ENCODE results near the gene CPE.
"Not testable (repeated sequence)": the region's sequence is repeated elsewhere in the genome, so short reads cannot be mapped to it uniquely, and the experiment has no call there.

The CPE gene

GRCh38 chr4:165378745-165379677 is at the start of gene CPE:
Gene CPE (plus strand): TSS chr4:165379008. CDS start chr4:165379222, 214 bp downstream.
- DNase-seq (ENCODE audit: low read depth): peak; percentile 27

DNA sequence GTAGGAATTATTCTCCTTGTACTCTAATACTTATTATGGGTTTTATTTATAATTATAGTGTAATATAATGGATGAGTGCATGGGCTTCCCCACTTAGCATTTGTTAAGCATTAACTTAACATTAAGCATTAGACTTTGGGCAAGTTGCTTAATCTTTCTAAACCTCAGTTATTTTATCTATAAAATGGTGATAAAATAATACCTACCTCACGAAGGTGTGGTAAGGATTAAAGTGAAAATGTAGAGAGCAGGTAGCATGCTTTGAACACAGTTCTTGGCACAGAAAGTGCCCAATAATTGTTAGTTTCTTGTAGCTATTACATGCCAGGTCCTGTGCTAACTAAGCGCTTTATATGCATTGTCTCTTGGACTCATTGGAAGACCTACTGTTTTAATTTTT is 48.7 kb upstream of the CPE start:
- no peak for DNase-seq (ENCODE audit: low read depth)

DNA sequence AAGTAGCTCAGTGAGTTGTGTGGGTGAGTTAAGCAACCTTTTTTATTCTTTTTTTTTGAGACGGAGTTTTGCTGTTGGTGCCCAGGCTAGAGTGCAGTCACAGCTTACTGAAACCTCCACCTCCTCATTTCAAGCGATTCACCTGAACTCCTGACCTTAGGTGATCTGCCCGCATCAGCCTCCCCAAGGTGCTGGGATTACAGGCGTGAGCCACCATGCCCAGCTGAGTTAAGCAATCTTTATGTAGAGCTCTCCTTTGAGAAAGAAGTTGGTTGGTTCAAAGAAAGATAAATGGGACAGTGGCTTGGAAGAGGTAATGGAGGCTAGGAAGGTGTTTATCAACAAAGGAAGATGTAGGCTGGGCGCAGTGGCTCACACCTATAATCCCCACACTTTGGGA is 48.1 kb upstream of the CPE start:
- no peak for DNase-seq (ENCODE audit: low read depth)

GRCh38 chr4:165331359-165331758 is 47.4 kb upstream of the CPE start:
- DNase-seq (ENCODE audit: low read depth): no peak

DNA sequence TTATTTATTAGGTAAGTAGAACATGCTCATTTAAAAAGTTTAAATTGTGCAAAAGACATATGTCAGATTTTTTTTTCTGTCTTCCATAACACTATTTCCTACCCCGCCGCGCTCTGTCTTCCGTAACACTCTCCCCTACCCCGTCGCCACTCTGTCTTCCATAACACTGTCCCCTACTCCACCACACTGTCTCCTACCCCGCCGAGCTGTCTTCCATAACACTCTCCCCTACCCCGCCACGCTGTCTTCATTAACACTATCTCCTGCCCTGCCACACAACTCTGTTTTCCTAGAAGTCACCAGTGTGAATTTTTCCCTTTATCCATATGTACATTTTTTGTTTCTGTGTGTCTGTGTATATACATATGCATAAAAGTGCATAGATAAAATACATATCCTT is 47.0 kb upstream of the CPE start:
- no peak for DNase-seq (ENCODE audit: low read depth)

GRCh38 chr4:165332502-165332901 is 46.3 kb upstream of the CPE start:
- no peak for DNase-seq (ENCODE audit: low read depth)

GRCh38 chr4:165335163-165335703 is 43.6 kb upstream of the CPE start:
- no peak for DNase-seq (ENCODE audit: low read depth)

DNA sequence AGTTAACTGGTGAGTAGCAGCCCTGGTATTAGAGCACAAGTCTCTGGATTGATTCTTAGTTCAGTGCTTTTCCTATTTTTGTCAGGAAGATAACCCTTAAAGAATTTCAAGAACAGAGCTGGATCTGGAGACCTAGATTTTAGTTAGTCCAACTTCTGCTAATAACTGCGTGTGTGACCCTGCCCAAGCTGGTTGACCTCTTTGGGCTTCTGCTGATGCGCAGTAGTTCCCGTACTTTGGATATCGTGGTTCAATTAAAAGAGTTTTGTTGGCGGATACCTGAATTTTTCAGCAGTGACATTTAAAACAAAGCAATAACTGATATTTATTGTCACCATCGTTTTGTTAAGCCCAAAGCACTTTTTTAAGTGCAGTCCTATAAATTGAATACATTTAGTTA is 42.1 kb upstream of the CPE start:
- no peak for DNase-seq (ENCODE audit: low read depth)

- DNase-seq (ENCODE audit: low read depth): not testable (repeated sequence)
Measured at GRCh38 chr4:165342340-165342739, 36.5 kb upstream of the CPE start.

DNA sequence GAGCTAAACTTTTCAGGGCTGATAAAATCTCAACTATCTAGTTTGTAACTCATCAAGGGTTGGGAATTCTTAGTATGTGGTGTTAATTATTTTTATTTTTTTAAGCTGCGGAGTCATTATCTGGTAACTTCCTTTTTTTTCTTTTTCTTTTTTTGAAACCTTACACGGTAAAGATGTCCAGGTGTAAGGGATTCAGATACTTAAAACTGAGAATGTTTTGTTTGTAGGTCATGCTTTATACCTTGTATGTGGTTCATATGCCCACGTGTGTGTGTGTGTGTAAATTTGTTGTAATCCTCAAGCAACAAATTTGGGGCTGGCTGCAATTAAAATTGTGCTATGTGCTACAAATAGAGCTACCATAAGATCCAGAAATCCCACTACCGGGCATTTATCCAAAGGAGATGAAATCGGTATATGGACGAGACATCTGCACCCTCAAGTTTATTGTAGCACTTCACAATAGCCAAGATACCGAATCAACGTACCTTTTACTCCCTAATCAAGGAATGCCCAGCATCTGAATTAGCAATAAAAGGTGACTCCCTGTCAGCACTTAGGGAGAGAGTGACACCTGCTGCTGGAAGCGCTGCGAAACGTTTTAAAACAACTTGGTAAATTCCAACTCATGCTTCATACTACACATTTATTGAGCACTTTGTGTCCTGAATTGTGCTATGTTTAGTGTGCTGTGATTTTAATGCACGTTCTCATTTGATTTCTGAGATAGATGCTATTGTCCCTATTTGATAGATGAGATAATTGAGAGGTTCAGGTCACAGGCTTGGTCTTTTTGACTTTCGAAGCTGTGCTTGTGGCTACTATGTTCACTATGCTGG is 35.2 kb upstream of the CPE start:
- DNase-seq (ENCODE audit: low read depth): no peak

DNA sequence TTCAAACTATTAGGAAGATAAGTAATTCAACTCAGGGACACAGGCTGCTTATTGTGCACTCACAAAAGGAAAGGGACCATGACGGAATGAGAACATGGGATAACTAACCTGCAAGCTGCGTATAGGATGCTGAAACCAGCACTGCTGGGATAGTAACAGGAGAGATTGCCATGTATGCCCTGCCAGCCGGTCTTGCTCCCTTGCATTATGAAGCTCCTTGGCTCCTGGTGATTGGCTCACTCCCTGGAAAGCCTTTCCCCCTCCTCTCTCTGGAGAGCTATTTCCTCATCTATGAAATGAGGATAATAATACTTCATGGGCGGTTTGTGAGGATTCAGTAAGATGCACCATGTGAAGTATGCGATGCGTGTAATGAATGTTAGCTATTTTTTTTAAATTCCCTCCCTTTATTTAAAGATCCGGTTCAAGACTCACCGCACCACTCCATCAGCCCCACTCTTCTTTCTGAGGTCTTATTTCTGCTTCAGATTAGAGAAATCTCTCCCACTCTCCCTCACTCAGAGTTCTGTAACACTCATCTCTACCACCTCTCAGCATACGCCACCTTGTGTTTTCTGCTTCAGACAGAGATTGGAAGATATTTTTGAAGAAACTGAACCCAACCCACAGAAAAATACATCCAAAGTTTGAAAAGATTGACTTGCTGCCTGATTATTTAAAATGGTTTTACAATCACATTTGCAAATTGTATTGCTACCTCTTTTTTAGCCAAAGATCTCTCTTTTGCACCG is 33.0 kb upstream of the CPE start:
- DNase-seq (ENCODE audit: low read depth): no peak

DNA sequence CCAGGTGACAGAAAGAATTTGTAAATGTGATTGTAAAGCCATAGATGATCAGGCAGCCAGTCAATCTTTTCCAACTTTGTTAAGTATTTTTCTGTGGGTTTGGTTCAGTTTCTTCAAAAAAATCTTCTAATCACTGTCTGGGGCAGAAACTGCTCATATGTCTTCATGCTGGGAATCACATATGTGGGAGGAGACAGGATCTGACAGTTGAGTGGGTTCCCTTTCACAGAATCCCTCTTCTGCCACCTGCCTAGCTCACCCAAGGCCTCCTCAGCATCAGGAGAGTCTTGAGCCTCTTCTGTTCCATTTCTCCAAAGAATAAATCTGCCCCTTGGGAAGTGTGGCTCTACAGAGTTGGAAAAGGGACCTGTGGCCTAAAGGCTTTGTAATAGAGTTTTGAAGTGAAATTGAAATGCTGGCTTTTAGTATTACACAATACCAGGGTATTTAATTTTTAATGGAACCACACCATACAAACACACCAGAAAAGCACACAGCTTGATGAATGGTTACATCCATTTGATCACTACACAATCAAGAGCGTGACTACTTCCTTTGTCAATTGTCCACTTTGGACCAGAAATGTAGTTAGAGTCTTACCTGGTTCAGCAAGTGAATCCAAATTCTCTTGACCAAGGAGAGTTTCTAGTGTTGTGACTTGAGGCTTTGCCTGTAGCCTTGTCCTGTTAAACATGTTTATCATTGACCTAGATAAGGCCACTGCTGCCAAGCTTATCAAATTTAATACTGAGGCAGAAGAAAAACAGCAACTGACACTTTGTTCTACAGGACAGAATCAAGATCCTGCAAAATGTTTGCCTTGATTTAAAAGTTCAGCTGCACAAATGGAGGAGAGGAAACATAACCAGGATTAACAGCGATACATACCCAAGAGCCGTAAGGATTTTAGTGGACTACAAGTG is 30.9 kb upstream of the CPE start:
- no peak for DNase-seq (ENCODE audit: low read depth)

GRCh38 chr4:165351359-165352130 is 27.3 kb upstream of the CPE start:
- no peak for DNase-seq (ENCODE audit: low read depth)

- no peak for DNase-seq (ENCODE audit: low read depth)
Measured at GRCh38 chr4:165355900-165356300, 22.9 kb upstream of the CPE start.

- DNase-seq (ENCODE audit: low read depth): no peak
Measured at GRCh38 chr4:165359506-165359905, 19.3 kb upstream of the CPE start.

DNA sequence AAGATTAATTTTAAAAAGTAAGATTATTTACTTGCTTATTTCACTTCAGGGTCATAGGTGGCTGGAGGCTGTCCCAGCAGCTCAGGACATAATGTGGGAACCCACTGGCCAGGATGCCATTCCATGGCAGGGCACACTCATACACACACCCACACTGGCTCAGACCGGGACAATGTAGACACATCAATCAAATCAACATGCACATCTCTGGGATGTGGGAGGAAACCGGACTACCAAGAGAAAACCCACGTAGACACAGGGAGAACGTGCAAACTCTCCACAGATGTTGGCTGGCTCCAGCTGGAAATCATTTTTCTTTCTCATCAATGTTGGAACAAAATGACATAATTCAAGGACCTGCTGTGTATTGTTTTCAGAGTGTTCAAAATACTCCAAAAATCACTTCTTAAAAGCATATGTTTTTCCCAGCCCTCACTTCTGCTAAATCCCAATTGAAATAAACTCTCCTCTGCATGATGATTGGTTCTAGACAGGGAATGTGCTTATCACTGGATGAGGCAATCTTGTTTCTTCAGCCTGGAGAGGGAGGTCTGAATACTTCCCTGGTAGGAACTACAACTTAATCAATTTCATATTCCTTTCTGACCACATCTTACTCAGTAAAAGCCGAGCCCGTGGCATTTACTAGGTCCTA is 18.6 kb upstream of the CPE start:
- no peak for DNase-seq (ENCODE audit: low read depth)

- DNase-seq (ENCODE audit: low read depth): no peak
Measured at GRCh38 chr4:165360985-165361670, 17.7 kb upstream of the CPE start.

DNA sequence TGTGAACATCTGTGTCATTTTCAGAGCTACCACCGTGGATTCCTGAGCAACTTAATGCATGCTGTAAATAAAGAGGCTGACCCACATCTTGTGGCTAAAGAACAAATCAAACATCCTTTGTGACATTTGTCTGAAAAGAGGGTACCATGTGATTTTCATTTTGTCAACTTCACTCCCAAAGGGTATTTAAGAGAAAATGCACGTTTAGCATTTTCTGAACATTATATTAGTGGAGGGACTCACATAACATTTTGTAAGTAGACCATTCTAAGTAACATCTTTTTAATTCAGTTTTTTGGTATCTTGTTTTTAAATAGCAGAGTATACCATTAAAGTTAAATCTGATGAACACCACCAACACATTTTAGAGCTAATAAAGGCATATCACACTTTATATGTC is 17.0 kb upstream of the CPE start:
- no peak for DNase-seq (ENCODE audit: low read depth)

All from HS-27A (cell line).